HCT116 (cell line): ENCODE results near the gene BPTF. TPM values are rescaled to one million over a fixed set of nuclear protein-coding genes. Genes with fewer than 3 reads are reported as not detected.

Experiments
- ATAC-seq: fragments of 200-7000 bp; cut with Tn5 transposase; 2 replicates; pipeline ENCODE4 v1.9.1; 2020; ENCODE audit warnings: mild to moderate bottlenecking, moderate library complexity
- BruUV-seq: library from RNA; stranded (reverse); fragments of 400-500 nt; replicated peaks from 2 replicates; lab custom pipeline; 2021; lab: Mats Ljungman, UMichigan
- CTCF ChIA-PET: fragments of 300-600 bp; sonication (Branson Sonifier 250); formaldehyde crosslinking; loops from one replicate; lab custom pipeline; 2021; ENCODE audit warnings: antibody characterized with exemption; lab: Charles Lee
- POLR2A ChIA-PET: fragments of 300-600, 350-600 bp; sonication (Branson Sonifier 250); formaldehyde crosslinking; loops from one replicate; lab custom pipeline; 2021; ENCODE audit warnings: antibody characterized with exemption; lab: Charles Lee
- RAD21 ChIA-PET, 2 experiments: fragments of 300-600 bp; sonication (Branson Sonifier 250); formaldehyde crosslinking; loops; one replicate each; lab custom pipeline; 2023; ENCODE audit warnings: low total read pairs in 2 of 2; ENCODE audit not compliant: uncharacterized antibody in 2 of 2, unreplicated experiment in 2 of 2, low non-redundant PET in 1 of 2; lab: Charles Lee
- DNase-seq: peaks from one replicate; pipeline ENCODE4 v3.0.0-alpha.2; 2010; ENCODE audit warnings: low read depth, low spot score
- H2AFZ ChIP-seq: fragments of 200-600 bp; shearing (Covaris generic), sonication (generic); 2 replicates; pipeline ENCODE4 v1.6.1; 2017; ENCODE audit warnings: low read depth, mixed run types, mixed read lengths, antibody characterized with exemption, low read length; ENCODE audit not compliant: poor library complexity, severe bottlenecking
- H3K27ac ChIP-seq: 2 replicates; pipeline ENCODE4 v1.5.1; 2012; ENCODE audit warnings: low read depth, low read length
- H3K27me3 ChIP-seq: fragments of 200-600 bp; sonication (generic); 2 replicates; pipeline ENCODE4 v1.6.1; 2016; ENCODE audit warnings: mixed run types, low read length, mixed read lengths; ENCODE audit not compliant: insufficient read depth
- H3K36me3 ChIP-seq, 2 experiments: fragments of 200-500 bp in 1 of 2; fragments of 200-600 bp in 1 of 2; sonication (Bioruptor generic) in 1 of 2; sonication (generic) in 1 of 2; 2 replicates each; pipeline versions ENCODE4 v1.5.1 to v1.6.1; 2014 to 2016; ENCODE audit warnings: low read length in 2 of 2, inconsistent platforms in 1 of 2, mixed read lengths in 1 of 2, mixed run types in 1 of 2; ENCODE audit not compliant: insufficient read depth in 2 of 2, control insufficient read depth in 1 of 2
- H3K4me1 ChIP-seq, 2 experiments: fragments of 200-600 bp in 1 of 2; sonication (generic) in 1 of 2; 2 replicates each; pipeline versions ENCODE4 v1.5.1 to v1.6.1; 2012 to 2017; ENCODE audit warnings: low read length in 2 of 2, inconsistent platforms in 1 of 2, mild to moderate bottlenecking in 1 of 2, mixed read lengths in 1 of 2, mixed run types in 1 of 2, moderate library complexity in 1 of 2; ENCODE audit not compliant: insufficient read depth in 2 of 2, control insufficient read depth in 1 of 2
- H3K4me2 ChIP-seq: fragments of 200-600 bp; sonication (generic); 2 replicates; pipeline ENCODE4 v1.6.1; 2017; ENCODE audit warnings: mixed run types, low read length, mixed read lengths
- H3K4me3 ChIP-seq, 2 experiments: fragments of 200-600 bp in 1 of 2; sonication (generic) in 1 of 2; replicated peaks in 1 of 2; 2 replicates each; pipeline ENCODE4 v1.5.1; 2011 to 2016; ENCODE audit warnings: low read length in 2 of 2, control low read depth in 1 of 2, low read depth in 1 of 2, mild to moderate bottlenecking in 1 of 2, mixed read lengths in 1 of 2, mixed run types in 1 of 2
- H3K79me2 ChIP-seq: fragments of 200-600 bp; sonication (generic); 2 replicates; pipeline ENCODE4 v1.6.1; 2017; ENCODE audit warnings: mild to moderate bottlenecking, mixed run types, low read length, moderate library complexity, mixed read lengths; ENCODE audit not compliant: insufficient read depth
- H3K9ac ChIP-seq: fragments of 200-600 bp; sonication (generic); 2 replicates; pipeline ENCODE4 v1.6.1; 2016; ENCODE audit warnings: low read length, mixed read lengths
- H3K9me2 ChIP-seq: fragments of 200-600 bp; sonication (generic), shearing (Covaris generic); 2 replicates; pipeline ENCODE4 v1.6.1; 2017; ENCODE audit warnings: mixed run types, mild to moderate bottlenecking, moderate library complexity; ENCODE audit not compliant: insufficient read depth
- H3K9me3 ChIP-seq, 2 experiments: fragments of 200-500 bp in 1 of 2; fragments of 200-600 bp in 1 of 2; sonication (Bioruptor generic) in 1 of 2; sonication (generic) in 1 of 2; 2 replicates each; pipeline ENCODE4 v1.6.1; 2014 to 2017; ENCODE audit warnings: low read length in 2 of 2, mixed read lengths in 2 of 2, inconsistent platforms in 1 of 2, low read depth in 1 of 2, mild to moderate bottlenecking in 1 of 2, mixed run types in 1 of 2, moderate library complexity in 1 of 2; ENCODE audit not compliant: control insufficient read depth in 1 of 2, insufficient read depth in 1 of 2
- H4K20me1 ChIP-seq: fragments of 200-600 bp; sonication (generic), shearing (Covaris generic); 2 replicates; pipeline ENCODE4 v1.6.1; 2017; ENCODE audit warnings: mixed run types, mild to moderate bottlenecking, moderate library complexity; ENCODE audit not compliant: insufficient read depth
- CBX3 ChIP-seq: IDR thresholded peaks from 2 replicates; pipeline ENCODE4 v1.6.1; 2012; ENCODE audit warnings: low read depth
- ELF1 ChIP-seq: IDR thresholded peaks from 2 replicates; pipeline ENCODE4 v1.6.1; 2012; ENCODE audit warnings: low read depth, borderline replicate concordance
- EZH2 ChIP-seq: fragments of 200-600 bp; sonication (generic); IDR thresholded peaks from 2 replicates; pipeline ENCODE4 v1.6.1; 2017; ENCODE audit warnings: antibody characterized with exemption, mixed run types
- FOSL1 ChIP-seq: IDR thresholded peaks from 2 replicates; pipeline ENCODE4 v1.6.1; 2012; ENCODE audit warnings: low read depth
- POLR2A ChIP-seq: IDR thresholded peaks from 2 replicates; pipeline ENCODE4 v1.7.0; 2011; ENCODE audit warnings: borderline replicate concordance; ENCODE audit not compliant: insufficient read depth, insufficient read length; ENCODE audit errors: extremely low read depth
- RAD21 ChIP-seq: IDR thresholded peaks from 2 replicates; pipeline ENCODE4 v1.6.1; 2012; ENCODE audit warnings: low read depth, mild to moderate bottlenecking
- SP1 ChIP-seq: IDR thresholded peaks from 2 replicates; pipeline ENCODE4 v1.6.1; 2012; ENCODE audit warnings: low read depth
- SRF ChIP-seq: IDR thresholded peaks from 2 replicates; pipeline ENCODE4 v1.6.1; 2012; ENCODE audit warnings: low read depth
- TCF7L2 ChIP-seq: IDR thresholded peaks from 2 replicates; pipeline ENCODE4 v1.7.0; 2011; ENCODE audit warnings: borderline replicate concordance, inconsistent platforms; ENCODE audit not compliant: insufficient read depth, insufficient read length; ENCODE audit errors: extremely low read depth
- ZNF274 ChIP-seq: fragments of 200-500 bp; sonication (Bioruptor generic); IDR thresholded peaks from 2 replicates; pipeline ENCODE4 v1.6.1; 2014; ENCODE audit warnings: mild to moderate bottlenecking, low read depth, low read length, inconsistent platforms
- intact Hi-C: fragments of 100-400 bp; cut with micrococcal nuclease; formaldehyde crosslinking; loops from 2 replicates; pipeline ENCODE4 v1.10.0; 2022
- total RNA-seq: library from RNA; stranded (reverse); gene quantifications from one replicate; pipeline ENCODE4 v1.2.1, GENCODE V29; 2021; ENCODE audit not compliant: unreplicated experiment
- TF ChIP-seq, protein P1 (sequence below): IDR thresholded peaks from 2 replicates; pipeline ENCODE4 v1.6.1; 2012
- TF ChIP-seq, protein P2 (sequence below), 3 experiments: fragments of 200-600 bp in 1 of 3; sonication (generic) in 1 of 3; IDR thresholded peaks in 2 of 3; conservative IDR thresholded peaks in 1 of 3; 2 replicates each; pipeline ENCODE4 v1.5.1; 2012 to 2017; ENCODE audit warnings: low read depth in 2 of 3, low read length in 2 of 3, antibody characterized with exemption in 1 of 3, borderline replicate concordance in 1 of 3, control low read depth in 1 of 3, mild to moderate bottlenecking in 1 of 3, mixed read lengths in 1 of 3, mixed run types in 1 of 3, moderate library complexity in 1 of 3; ENCODE audit not compliant: insufficient read depth in 1 of 3
- TF ChIP-seq, protein P3 (sequence below): IDR thresholded peaks from 2 replicates; pipeline ENCODE4 v1.6.1; 2012; ENCODE audit warnings: low read depth

Gene BPTF
- total RNA-seq, 1 experiment from 2014 or later, result 114 TPM

GRCh38 chr17:67865438-67865837, 40.1 kb downstream of the BPTF start:
- no peaks in the 10 kb centered on the region for H3K4me1 ChIP-seq
- BruUV-seq, result no TSS peak
- H3K9ac ChIP-seq, result no peak overlapping the region
- peaks cover 2 to 6% of the 10 kb centered on the region in 2 experiments; a peak in 2 of 4 replicates for H3K36me3 ChIP-seq
- peaks cover 98% of the 10 kb centered on the region for H3K79me2 ChIP-seq
- no peaks in the 10 kb centered on the region for H3K27me3 ChIP-seq
- ChIA-PET POLR2A (no interaction called here), RAD21 (no interaction called here), CTCF (no interaction called here)
- no peak overlapping the region for H3K4me2 ChIP-seq
- TF ChIP-seq POLR2A (no peak), SRF (no peak), TCF7L2 (no peak), ELF1 (no peak), FOSL1 (no peak), CBX3 (no peak), SP1 (no peak), RAD21 (no peak), EZH2 (no peak), ZNF274 (no peak)
- TF ChIP-seq, protein P1, sequence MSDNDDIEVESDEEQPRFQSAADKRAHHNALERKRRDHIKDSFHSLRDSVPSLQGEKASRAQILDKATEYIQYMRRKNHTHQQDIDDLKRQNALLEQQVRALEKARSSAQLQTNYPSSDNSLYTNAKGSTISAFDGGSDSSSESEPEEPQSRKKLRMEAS, result no peak
- TF ChIP-seq, protein P2, sequence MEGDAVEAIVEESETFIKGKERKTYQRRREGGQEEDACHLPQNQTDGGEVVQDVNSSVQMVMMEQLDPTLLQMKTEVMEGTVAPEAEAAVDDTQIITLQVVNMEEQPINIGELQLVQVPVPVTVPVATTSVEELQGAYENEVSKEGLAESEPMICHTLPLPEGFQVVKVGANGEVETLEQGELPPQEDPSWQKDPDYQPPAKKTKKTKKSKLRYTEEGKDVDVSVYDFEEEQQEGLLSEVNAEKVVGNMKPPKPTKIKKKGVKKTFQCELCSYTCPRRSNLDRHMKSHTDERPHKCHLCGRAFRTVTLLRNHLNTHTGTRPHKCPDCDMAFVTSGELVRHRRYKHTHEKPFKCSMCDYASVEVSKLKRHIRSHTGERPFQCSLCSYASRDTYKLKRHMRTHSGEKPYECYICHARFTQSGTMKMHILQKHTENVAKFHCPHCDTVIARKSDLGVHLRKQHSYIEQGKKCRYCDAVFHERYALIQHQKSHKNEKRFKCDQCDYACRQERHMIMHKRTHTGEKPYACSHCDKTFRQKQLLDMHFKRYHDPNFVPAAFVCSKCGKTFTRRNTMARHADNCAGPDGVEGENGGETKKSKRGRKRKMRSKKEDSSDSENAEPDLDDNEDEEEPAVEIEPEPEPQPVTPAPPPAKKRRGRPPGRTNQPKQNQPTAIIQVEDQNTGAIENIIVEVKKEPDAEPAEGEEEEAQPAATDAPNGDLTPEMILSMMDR (IDR thresholded peaks at IDR 0.05 in 2 of 3, conservative IDR thresholded peaks at IDR 0.05 in 1 of 3; ENCODE audit: borderline replicate concordance in 1 of 3, insufficient read depth in 1 of 3, low read depth in 2 of 3, low read length in 2 of 3), result no peak
- TF ChIP-seq, protein P3, sequence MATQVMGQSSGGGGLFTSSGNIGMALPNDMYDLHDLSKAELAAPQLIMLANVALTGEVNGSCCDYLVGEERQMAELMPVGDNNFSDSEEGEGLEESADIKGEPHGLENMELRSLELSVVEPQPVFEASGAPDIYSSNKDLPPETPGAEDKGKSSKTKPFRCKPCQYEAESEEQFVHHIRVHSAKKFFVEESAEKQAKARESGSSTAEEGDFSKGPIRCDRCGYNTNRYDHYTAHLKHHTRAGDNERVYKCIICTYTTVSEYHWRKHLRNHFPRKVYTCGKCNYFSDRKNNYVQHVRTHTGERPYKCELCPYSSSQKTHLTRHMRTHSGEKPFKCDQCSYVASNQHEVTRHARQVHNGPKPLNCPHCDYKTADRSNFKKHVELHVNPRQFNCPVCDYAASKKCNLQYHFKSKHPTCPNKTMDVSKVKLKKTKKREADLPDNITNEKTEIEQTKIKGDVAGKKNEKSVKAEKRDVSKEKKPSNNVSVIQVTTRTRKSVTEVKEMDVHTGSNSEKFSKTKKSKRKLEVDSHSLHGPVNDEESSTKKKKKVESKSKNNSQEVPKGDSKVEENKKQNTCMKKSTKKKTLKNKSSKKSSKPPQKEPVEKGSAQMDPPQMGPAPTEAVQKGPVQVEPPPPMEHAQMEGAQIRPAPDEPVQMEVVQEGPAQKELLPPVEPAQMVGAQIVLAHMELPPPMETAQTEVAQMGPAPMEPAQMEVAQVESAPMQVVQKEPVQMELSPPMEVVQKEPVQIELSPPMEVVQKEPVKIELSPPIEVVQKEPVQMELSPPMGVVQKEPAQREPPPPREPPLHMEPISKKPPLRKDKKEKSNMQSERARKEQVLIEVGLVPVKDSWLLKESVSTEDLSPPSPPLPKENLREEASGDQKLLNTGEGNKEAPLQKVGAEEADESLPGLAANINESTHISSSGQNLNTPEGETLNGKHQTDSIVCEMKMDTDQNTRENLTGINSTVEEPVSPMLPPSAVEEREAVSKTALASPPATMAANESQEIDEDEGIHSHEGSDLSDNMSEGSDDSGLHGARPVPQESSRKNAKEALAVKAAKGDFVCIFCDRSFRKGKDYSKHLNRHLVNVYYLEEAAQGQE, result no peak
- no peaks in the 10 kb centered on the region for H3K9me3 ChIP-seq
- no peak overlapping the region for H3K4me3 ChIP-seq
- intact Hi-C loops, result no loop called here
- no peak overlapping the region for H3K27ac ChIP-seq
- H2AFZ ChIP-seq, result no peak overlapping the region
- no peaks in the 10 kb centered on the region for H3K9me2 ChIP-seq
- DNase-seq (no peak), ATAC-seq (no peak)
- H4K20me1 ChIP-seq, result peaks cover 29% of the 10 kb centered on the region; the same call in 1 of the 2 replicates
